B cell (primary cell): ENCODE measurements around the gene RPL35. TPM values are rescaled to one million over a fixed set of nuclear protein-coding genes. Genes with fewer than 3 reads are reported as not detected.

Experiments used
- ATAC-seq: fragments of 200-7000 bp; cut with Tn5 transposase; one replicate; pipeline ENCODE4 v1.10.0; 2021; ENCODE audit warnings: low read depth, mild to moderate bottlenecking, moderate number of reproducible peaks, moderate library complexity
- CTCF ChIA-PET: fragments of 350-600 bp; sonication (Branson Sonifier 250); formaldehyde crosslinking; loops from one replicate; lab custom pipeline; 2021; ENCODE audit warnings: antibody characterized with exemption, inconsistent platforms; lab: Charles Lee
- POLR2A ChIA-PET: fragments of 350-600 bp; sonication (Branson Sonifier 250); formaldehyde crosslinking; loops from one replicate; lab custom pipeline; 2021; ENCODE audit warnings: antibody characterized with exemption; lab: Charles Lee
- DNase-seq: peaks from one replicate; pipeline ENCODE4 v3.0.0; 2013
- H2AFZ ChIP-seq: 2 replicates; pipeline ENCODE4 v1.6.1; 2012; ENCODE audit warnings: mild to moderate bottlenecking, low read depth, low read length; ENCODE audit not compliant: insufficient read depth, poor library complexity, severe bottlenecking
- H3K27ac ChIP-seq, 2 donors: 1 replicate in 1 of 2; 2 replicates in 1 of 2; pipeline ENCODE4 v1.5.1; 2012 to 2013; ENCODE audit warnings: low read length in 2 of 2, mild to moderate bottlenecking in 2 of 2, moderate library complexity in 1 of 2
- H3K27me3 ChIP-seq, 4 experiments: fragments of 200-600 bp in 1 of 4; sonication (generic) in 1 of 4; replicated peaks in 1 of 4; 1 replicate in 2 of 4; 2 replicates in 2 of 4; pipeline versions ENCODE4 v1.6.1 to v1.7.0; 2013 to 2016; ENCODE audit warnings: low read length in 3 of 4, mild to moderate bottlenecking in 2 of 4, mixed read lengths in 1 of 4, moderate library complexity in 1 of 4; ENCODE audit not compliant: insufficient read depth in 4 of 4, control insufficient read depth in 3 of 4; ENCODE audit errors: control extremely low read depth in 1 of 4
- H3K36me3 ChIP-seq, 2 experiments: replicated peaks in 1 of 2; 1 replicate in 1 of 2; 2 replicates in 1 of 2; pipeline versions ENCODE4 v1.6.1 to v1.7.1; 2013; ENCODE audit warnings: low read length in 1 of 2; ENCODE audit not compliant: insufficient read depth in 2 of 2, control insufficient read depth in 1 of 2; ENCODE audit errors: control extremely low read depth in 1 of 2, extremely low read depth in 1 of 2
- H3K4me1 ChIP-seq, 2 donors: fragments of 200-600 bp in 1 of 2; sonication (generic) in 1 of 2; 1 replicate in 1 of 2; 2 replicates in 1 of 2; pipeline versions ENCODE4 v1.5.1 to v1.6.1; 2013 to 2017; ENCODE audit warnings: low read length in 2 of 2; ENCODE audit not compliant: control insufficient read depth in 2 of 2, insufficient read depth in 2 of 2
- H3K4me2 ChIP-seq: replicated peaks from 2 replicates; pipeline ENCODE3; 2012; ENCODE audit warnings: mild to moderate bottlenecking, low read depth, low read length; ENCODE audit not compliant: poor library complexity, severe bottlenecking
- H3K4me3 ChIP-seq, 5 experiments: fragments of 200-600 bp in 1 of 5; sonication (generic) in 1 of 5; 1 replicate in 3 of 5; 2 replicates in 2 of 5; pipeline versions ENCODE4 v1.5.1 to v1.7.0; 2011 to 2016; ENCODE audit warnings: low read length in 4 of 5, mild to moderate bottlenecking in 4 of 5, low read depth in 2 of 5, control low read depth in 1 of 5, moderate library complexity in 1 of 5; ENCODE audit not compliant: insufficient read depth in 1 of 5; ENCODE audit errors: control extremely low read depth in 1 of 5, extremely low read depth in 1 of 5
- H3K79me2 ChIP-seq: fragments of 200-600 bp; sonication (generic); one replicate; pipeline ENCODE4 v1.6.0; 2016; ENCODE audit warnings: low read length; ENCODE audit not compliant: control insufficient read depth, insufficient read depth
- H3K9ac ChIP-seq: fragments of 200-600 bp; sonication (generic); 2 replicates; pipeline ENCODE4 v1.6.1; 2017; ENCODE audit warnings: mild to moderate bottlenecking, low read length, moderate library complexity
- H3K9me3 ChIP-seq, 3 donors: one replicate each; pipeline versions ENCODE4 v1.6.1 to v1.7.1; 2013; ENCODE audit warnings: low read length in 2 of 3; ENCODE audit not compliant: control insufficient read depth in 2 of 3, insufficient read depth in 1 of 3; ENCODE audit errors: control extremely low read depth in 1 of 3
- H4K20me1 ChIP-seq: 2 replicates; pipeline ENCODE4 v1.6.0; 2012; ENCODE audit warnings: mild to moderate bottlenecking, low read length; ENCODE audit not compliant: insufficient read depth, control insufficient read depth, poor library complexity, severe bottlenecking
- H3K27ac Mint-ChIP-seq: one replicate; pipeline ENCODE4 v1.8.0; 2021; ENCODE audit warnings: mixed read lengths
- H3K27me3 Mint-ChIP-seq: one replicate; pipeline ENCODE4 v1.8.0; 2021; ENCODE audit warnings: mixed read lengths
- H3K4me1 Mint-ChIP-seq: one replicate; pipeline ENCODE4 v1.8.0; 2021; ENCODE audit warnings: mixed read lengths
- H3K4me3 Mint-ChIP-seq: one replicate; pipeline ENCODE4 v1.8.0; 2021; ENCODE audit warnings: mixed read lengths
- H3K9me3 Mint-ChIP-seq: one replicate; pipeline ENCODE4 v1.8.0; 2022; ENCODE audit warnings: mixed read lengths; ENCODE audit not compliant: insufficient read depth
- CTCF ChIP-seq: fragments of 200-600 bp; IDR thresholded peaks from one replicate; pipeline ENCODE4 v1.8.0; 2022; ENCODE audit warnings: antibody characterized with exemption, mild to moderate bottlenecking
- EZH2 ChIP-seq: IDR thresholded peaks from 2 replicates; pipeline ENCODE4 v1.6.1; 2012; ENCODE audit warnings: borderline replicate concordance, low read depth, mild to moderate bottlenecking, moderate library complexity, low read length; ENCODE audit not compliant: insufficient read depth, poor library complexity, severe bottlenecking
- WGBS: methylation state at CpG from one replicate; pipeline ENCODE4 v1.1.5; 2013; ENCODE audit warnings: missing lambda C conversion rate; ENCODE audit not compliant: insufficient coverage; 5-methylcytosine and 5-hydroxymethylcytosine counted together
- intact Hi-C: fragments of 100-400 bp; cut with micrococcal nuclease; formaldehyde crosslinking; loops from one replicate; pipeline ENCODE4 v1.10.0; 2022
- polyA plus RNA-seq: library from polyadenylated mRNA; depleted of rRNA; stranded (reverse); fragments of >200 nt; gene quantifications from 2 replicates; pipeline ENCODE4 v1.2.3, GENCODE V29; 2012
- total RNA-seq, 2 donors: library from RNA; stranded (reverse); fragments of 120-200 nt in 1 of 2; gene quantifications; 1 replicate in 1 of 2; 2 replicates in 1 of 2; pipeline versions ENCODE4 v1.2.3 to v1.2.4, GENCODE V29; 2013 to 2022

RPL35 gene
- total and polyA plus RNA-seq, 2 donors (not counting 1 experiment from before 2014, with no cell fraction given) = 1,609 to 3,858 TPM

- Histone ChIP-seq H3K27ac (peak overlapping the region in 1 of 2 donors; percentile 48), H2AFZ (no peak overlapping the region), H3K36me3 (peaks cover 0 to 31% of the 10 kb centered on the region in 2 experiments), H3K27me3 (no peaks in the 10 kb centered on the region), H3K4me2 (no peak overlapping the region), H4K20me1 (peaks cover 23% of the 10 kb centered on the region), H3K9ac (no peak overlapping the region), H3K4me1 (peaks cover 7 to 9% of the 10 kb centered on the region in 2 donors), H3K9me3 (no peaks in the 10 kb centered on the region), H3K4me3 (no peak overlapping the region), H3K79me2 (no peaks in the 10 kb centered on the region)
- Mint-ChIP-seq H3K27ac (peak overlapping the region; percentile 8), H3K4me1 (peaks cover 10% of the 10 kb centered on the region), H3K27me3 (no peaks in the 10 kb centered on the region), H3K4me3 (peak overlapping the region; percentile 9), H3K9me3 (no peaks in the 10 kb centered on the region)
- no peak for DNase-seq
- intact Hi-C loops = loop anchor here (5.0 kb wide), 2 partner anchors 37 to 517 kb away; no protein-coding TSS in a partner anchor
- ChIA-PET CTCF (interaction anchor here (1.5 to 9.8 kb wide), 4 partner anchors 9 to 81 kb away, joined by 4 to 345 read pairs (median 28); partner anchors contain the start of genes ARPC5L, NR6A1, OLFML2A and RPL35), POLR2A (interaction anchor here (1.6 to 1.9 kb wide), 2 partner anchors 15 to 83 kb away, joined by 3 to 5 read pairs; no protein-coding TSS in a partner anchor)
- ATAC-seq = no peak
- WGBS = 77% methylated on average over 5 of the region's 7 CpGs
- no peak for TF ChIP-seq EZH2
- TF ChIP-seq CTCF = no peak
Observed at GRCh38 chr9:124854822-124855221, 6.9 kb downstream of the RPL35 start.

- H3K4me1 Mint-ChIP-seq = peaks cover 8% of the 10 kb centered on the region
- TF ChIP-seq EZH2 = no peak
- no peak for TF ChIP-seq CTCF
- Histone ChIP-seq H3K27ac (peak overlapping the region in 1 of 2 donors; percentile 74), H3K9me3 (no peaks in the 10 kb centered on the region), H3K4me1 (peaks cover 7 to 9% of the 10 kb centered on the region in 2 donors), H3K79me2 (no peaks in the 10 kb centered on the region), H3K36me3 (peaks cover 0 to 24% of the 10 kb centered on the region in 2 experiments), H4K20me1 (peaks cover 16% of the 10 kb centered on the region), H3K9ac (no peak overlapping the region), H3K4me2 (no peak overlapping the region), H2AFZ (peak overlapping the region; percentile 78), H3K4me3 (no peak overlapping the region), H3K27me3 (no peaks in the 10 kb centered on the region)
- H3K27ac Mint-ChIP-seq = peak overlapping the region; percentile 53
- H3K9me3 Mint-ChIP-seq = no peaks in the 10 kb centered on the region
- POLR2A ChIA-PET = interaction anchor here (1.3 to 1.9 kb wide), 4 partner anchors 7 to 82 kb away, joined by 3 to 5 read pairs (median 3); partner anchors contain the start of genes ARPC5L and RPL35
- WGBS = 93% methylated on average over 5 of the region's 8 CpGs
- H3K27me3 Mint-ChIP-seq = no peaks in the 10 kb centered on the region
- intact Hi-C loops = loop anchor here (5.0 kb wide), 2 partner anchors 38 to 518 kb away; no protein-coding TSS in a partner anchor
- DNase-seq (peak; percentile 26), ATAC-seq (no peak)
- peak overlapping the region; percentile 45 for H3K4me3 Mint-ChIP-seq
- CTCF ChIA-PET = interaction anchor here (1.0 to 9.8 kb wide), 11 partner anchors 9 to 111 kb away, joined by 4 to 345 read pairs (median 8); partner anchors contain the start of genes ARPC5L, NR6A1, OLFML2A and RPL35
Observed at GRCh38 chr9:124854161-124854560, 7.6 kb downstream of the RPL35 start.
